T-helper 9 cell (primary cell): Measurements from ENCODE around the gene RPL28.
"Not testable (repeated sequence)": the region's sequence is repeated elsewhere in the genome, so short reads cannot be mapped to it uniquely, and the experiment has no call there.

ENCODE experiments used
- DNase-seq: peaks from one replicate; pipeline ENCODE4 v3.0.0-alpha.2; 2020

RPL28 gene

GRCh38 chr19:55398200-55398925, 12.6 kb downstream of the RPL28 start:
- no peak for DNase-seq

- DNase-seq: no peak
Observed at GRCh38 chr19:55400281-55401087, 14.8 kb downstream of the RPL28 start.

- not testable (repeated sequence) for DNase-seq
Observed at GRCh38 chr19:55401390-55401789, 15.7 kb downstream of the RPL28 start.

GRCh38 chr19:55402509-55402908, 16.8 kb downstream of the RPL28 start:
- no peak for DNase-seq

- no peak for DNase-seq
Observed at GRCh38 chr19:55405638-55406037, 19.9 kb downstream of the RPL28 start.

GRCh38 chr19:55406091-55406825, 20.5 kb downstream of the RPL28 start:
- no peak for DNase-seq

- DNase-seq: no peak
Observed at GRCh38 chr19:55406826-55407549, 21.3 kb downstream of the RPL28 start.

GRCh38 chr19:55407550-55407799, 21.7 kb downstream of the RPL28 start, which contains the start of gene UBE2S:
Gene UBE2S, minus strand, starts transcription at chr19:55407788. Its CDS starts 199 bp downstream, at chr19:55407589.
- DNase-seq: not testable (repeated sequence)

- peak; percentile 92 for DNase-seq
Observed at GRCh38 chr19:55407800-55408532, 22.2 kb downstream of the RPL28 start.

GRCh38 chr19:55408533-55408872, 22.8 kb downstream of the RPL28 start:
- no peak for DNase-seq

GRCh38 chr19:55409179-55409578, 23.4 kb downstream of the RPL28 start:
- not testable (repeated sequence) for DNase-seq

GRCh38 chr19:55410168-55410567, 24.4 kb downstream of the RPL28 start:
- DNase-seq: no peak

GRCh38 chr19:55418185-55418584, 32.5 kb downstream of the RPL28 start:
- DNase-seq: peak; percentile 30

- DNase-seq: no peak
Observed at GRCh38 chr19:55419103-55419502, 33.4 kb downstream of the RPL28 start.

GRCh38 chr19:55419624-55420236, 34.0 kb downstream of the RPL28 start:
- no peak for DNase-seq

GRCh38 chr19:55421281-55421680, 35.5 kb downstream of the RPL28 start:
- peak; percentile 26 for DNase-seq

- DNase-seq: no peak
Observed at GRCh38 chr19:55423225-55424005, 37.7 kb downstream of the RPL28 start.

GRCh38 chr19:55424518-55424917, 38.8 kb downstream of the RPL28 start:
- no peak for DNase-seq

GRCh38 chr19:55426042-55426441, 40.3 kb downstream of the RPL28 start:
- no peak for DNase-seq

GRCh38 chr19:55431183-55431582, 45.5 kb downstream of the RPL28 start:
- DNase-seq: no peak
